GM21723 (cell line): Measurements from ENCODE around the gene SURF6.
"Not testable (repeated sequence)": the region's sequence is repeated elsewhere in the genome, so short reads cannot be mapped to it uniquely, and the experiment has no call there.

Experiments
- ATAC-seq: cut with Tn5 transposase; IDR thresholded peaks from one replicate; pipeline ENCODE4 v1.9.1; 2021; ENCODE audit warnings: mild to moderate bottlenecking, moderate library complexity; ENCODE audit not compliant: unreplicated experiment

The SURF6 gene

GRCh38 chr9:133335924-133336811, at the start of gene SURF6:
TSS of gene SURF6 (minus strand) at chr9:133336188. CDS start at chr9:133336132, 56 bp downstream.
- ATAC-seq: peak; percentile 80

GRCh38 chr9:133385452-133385851, 49.5 kb upstream of the SURF6 start:
- ATAC-seq: no peak

GRCh38 chr9:133384736-133385321, 48.8 kb upstream of the SURF6 start:
- ATAC-seq: no peak

- no peak for ATAC-seq
Measured at GRCh38 chr9:133383438-133383837, 47.5 kb upstream of the SURF6 start.

GRCh38 chr9:133382507-133383141, 46.6 kb upstream of the SURF6 start:
- ATAC-seq: no peak

DNA sequence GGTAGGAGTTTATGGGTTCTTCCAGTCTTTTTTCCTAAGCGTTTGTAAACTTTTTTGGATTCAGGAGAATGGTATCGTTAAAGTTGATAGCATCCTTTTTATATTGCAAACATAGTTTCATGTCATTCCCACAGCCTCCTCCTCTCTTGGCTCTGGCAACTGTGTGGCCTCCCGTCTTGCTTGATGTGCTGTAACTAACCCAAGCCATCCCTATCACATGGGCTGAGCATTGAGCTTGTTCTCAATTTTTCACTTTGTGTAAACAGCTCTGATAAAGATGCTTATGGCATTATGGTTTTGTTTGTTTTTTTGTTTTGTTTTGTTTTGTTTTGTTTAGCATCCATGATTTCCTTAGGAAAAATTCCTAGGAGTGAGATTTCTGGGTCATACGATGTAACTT, 44.7 kb upstream of the SURF6 start:
- no peak for ATAC-seq

DNA sequence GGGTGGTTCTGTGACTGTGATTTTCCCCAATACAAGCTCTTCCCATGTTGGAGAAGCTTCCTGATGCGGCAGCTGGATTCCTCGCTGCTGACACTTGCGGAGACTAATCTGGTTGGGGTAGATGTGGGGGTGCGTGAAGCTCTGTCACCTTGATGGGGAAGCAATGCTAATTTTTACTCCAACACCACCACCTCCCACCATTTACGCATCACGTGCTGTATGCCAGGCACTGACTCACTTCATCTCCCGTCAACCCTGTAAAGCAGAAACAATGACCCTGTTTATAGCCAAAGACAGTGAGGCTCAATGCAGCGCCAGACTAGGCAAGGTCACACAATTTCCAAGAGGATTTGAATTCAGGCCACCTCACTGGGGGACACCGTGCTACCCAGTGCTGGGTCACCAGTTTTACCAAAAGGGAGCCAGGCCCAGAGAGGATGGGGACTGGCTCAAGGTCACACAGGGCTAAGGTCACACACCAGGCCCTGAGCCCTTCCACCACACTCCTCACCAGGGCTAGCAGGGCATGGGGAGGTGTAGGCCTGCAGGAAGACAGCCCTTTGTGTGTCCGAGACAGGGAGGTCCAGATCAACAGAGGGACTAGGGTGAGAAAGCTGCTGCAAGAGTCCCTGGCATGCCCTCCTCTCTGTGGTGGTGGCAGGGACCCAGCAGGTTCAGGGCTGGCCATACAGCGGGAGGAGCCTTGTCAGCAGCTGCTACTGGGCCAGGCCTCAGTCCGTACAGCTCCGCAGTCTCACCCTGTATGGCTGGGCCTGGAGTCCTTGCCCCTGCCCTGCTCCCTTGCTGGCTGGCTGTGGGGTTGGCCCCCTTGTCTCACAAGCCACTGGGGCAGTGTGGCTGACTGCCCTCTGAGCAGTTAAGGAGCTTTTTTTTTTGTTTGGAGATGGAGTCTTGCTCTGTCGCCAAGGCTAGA, 43.4 kb upstream of the SURF6 start:
- ATAC-seq: no peak

GRCh38 chr9:133378408-133378962, 42.5 kb upstream of the SURF6 start:
- ATAC-seq: no peak

- ATAC-seq: no peak
Measured at GRCh38 chr9:133377721-133378216, 41.8 kb upstream of the SURF6 start.

GRCh38 chr9:133377280-133377679, 41.3 kb upstream of the SURF6 start:
- not testable (repeated sequence) for ATAC-seq

DNA sequence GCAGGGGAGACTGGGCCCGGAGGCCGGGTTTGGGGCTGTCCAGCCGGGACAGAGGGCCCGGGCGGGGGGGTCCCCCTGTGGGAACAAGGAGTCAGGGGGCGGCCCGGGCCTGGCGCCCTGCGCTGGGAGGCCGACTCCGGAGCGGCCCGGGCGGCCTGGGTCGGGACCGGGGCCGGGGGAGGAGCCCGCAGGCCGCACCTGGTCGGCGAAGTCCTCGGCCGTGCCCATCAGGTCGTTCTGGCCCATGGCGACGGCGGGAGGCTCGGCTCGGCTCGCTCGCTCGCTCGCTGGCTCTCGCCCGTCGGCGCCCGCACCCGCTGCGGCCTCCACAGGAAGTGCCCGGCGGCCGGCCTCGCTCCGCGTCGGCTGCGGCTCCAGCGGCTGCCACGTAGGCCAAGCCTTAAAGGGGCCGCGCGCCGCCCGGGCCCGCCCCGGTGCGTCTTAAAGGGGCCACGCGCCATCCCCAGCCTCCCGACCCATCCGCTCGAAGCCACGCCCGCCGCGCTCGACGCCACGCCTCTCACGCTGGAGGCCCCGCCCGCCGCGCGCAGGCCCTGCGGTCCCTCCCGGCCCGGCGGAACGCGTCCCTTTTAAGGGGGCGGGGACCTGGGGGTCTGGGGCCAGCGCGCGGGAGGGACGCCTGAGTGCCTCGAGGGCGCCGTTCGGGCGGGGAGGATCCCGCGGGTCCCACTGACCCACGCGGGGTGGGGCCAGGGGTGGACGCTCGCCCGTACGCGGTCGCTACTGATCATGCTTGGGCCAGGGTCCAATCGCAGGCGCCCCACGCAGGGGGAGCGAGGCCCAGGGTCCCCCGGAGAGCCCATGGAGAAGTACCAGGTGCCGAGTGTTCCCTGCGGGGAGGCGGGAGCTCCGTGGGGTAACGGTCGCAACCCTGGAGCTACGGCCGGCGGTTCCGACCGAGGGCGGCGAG, 40.0 kb upstream of the SURF6 start, which contains the start of the genes STKLD1 and SURF4:
Gene STKLD1 (plus strand): TSS at position 643 of the 931 bp plus-strand sequence. CDS start 108 bp downstream, at position 751.
Gene SURF4 (minus strand): TSS at position 337 of the 931 bp plus-strand sequence. CDS start 91 bp downstream, at position 246.
- peak; percentile 85 for ATAC-seq

GRCh38 chr9:133375116-133375723, 39.2 kb upstream of the SURF6 start:
- peak; percentile 23 for ATAC-seq

DNA sequence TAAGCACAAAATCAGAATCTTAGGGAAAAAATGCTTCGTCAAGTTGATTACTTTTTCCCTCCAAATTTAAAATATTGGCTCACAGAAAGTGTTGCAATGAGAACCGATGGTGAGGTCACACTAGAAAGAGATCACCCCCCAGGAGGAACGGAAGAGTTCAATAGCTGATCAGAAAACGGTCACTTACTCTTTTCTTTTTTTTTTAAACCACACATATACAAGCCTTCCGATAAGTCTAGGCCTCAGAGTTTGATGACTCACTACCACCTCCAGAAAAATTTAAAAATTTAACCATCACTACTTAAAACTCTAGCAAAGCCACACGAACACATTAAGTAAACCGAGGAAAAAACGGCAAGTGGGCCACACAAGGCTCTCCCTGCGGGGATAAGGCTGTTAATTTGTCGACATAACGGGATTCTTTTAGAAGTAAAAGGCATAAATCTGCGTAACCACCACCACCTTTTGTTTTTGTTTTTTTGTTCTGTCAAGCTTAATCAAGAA, 38.7 kb upstream of the SURF6 start:
- no peak for ATAC-seq

DNA sequence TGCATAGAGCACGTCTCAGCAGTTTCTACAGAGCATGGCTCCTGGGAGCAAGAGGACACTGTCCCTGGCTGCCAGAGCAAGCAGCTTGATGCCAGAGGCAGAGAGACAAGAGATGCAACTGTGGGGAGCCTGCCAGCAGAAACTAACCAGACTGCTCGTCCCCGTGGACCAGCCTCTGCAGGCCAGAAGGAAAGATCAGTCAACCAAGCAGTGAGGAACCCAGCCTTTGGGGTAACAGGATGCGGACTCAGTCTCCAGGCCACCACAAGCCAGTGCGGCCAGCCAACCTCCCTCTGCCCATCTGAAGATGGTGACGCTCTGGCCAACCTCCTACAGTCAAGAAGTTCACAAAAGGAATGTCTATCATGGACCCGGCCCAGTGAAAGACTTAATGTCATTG, 36.2 kb upstream of the SURF6 start:
- no peak for ATAC-seq

GRCh38 chr9:133371261-133371711, 35.3 kb upstream of the SURF6 start:
- ATAC-seq: no peak

DNA sequence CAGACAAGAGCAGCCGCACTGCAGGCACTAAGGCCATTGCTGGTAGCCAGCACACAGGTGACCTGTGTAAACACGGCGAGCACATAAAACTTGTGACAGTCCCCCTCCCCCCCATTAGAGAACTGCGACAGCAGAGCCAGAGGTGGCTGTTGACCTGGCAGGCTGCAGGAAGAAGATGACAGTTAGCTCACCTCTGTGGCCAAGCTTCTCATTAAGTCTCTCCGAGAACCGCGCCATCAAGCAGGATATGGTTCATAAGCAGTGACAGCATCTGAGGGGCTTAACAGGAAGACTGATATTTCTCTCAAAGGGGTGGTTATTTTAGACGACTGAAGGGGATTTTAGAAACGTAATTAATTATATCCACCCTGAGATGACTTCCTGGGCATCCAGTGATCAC, 34.7 kb upstream of the SURF6 start:
- ATAC-seq: no peak

- ATAC-seq: no peak
Measured at GRCh38 chr9:133369933-133370332, 33.9 kb upstream of the SURF6 start.

DNA sequence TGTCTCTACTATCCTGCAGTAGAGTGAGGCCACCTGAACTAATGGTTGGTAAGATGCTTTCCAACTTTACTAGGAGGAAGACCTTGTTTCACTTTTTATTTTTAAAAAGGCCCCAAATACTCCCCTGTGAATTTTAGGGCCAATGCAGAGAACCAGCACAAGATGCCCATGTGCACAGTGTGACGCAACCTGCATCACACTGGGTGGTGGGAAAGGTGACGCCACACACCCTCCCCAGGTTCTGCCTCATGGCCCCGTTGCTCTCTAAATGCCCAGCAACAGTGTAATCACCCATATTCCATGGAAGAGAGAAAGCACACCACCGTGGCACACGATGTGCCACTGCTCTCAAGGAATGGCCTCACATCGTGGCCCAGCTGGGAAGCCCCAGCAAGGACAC, 33.4 kb upstream of the SURF6 start:
- no peak for ATAC-seq
